PC-9 (cell line): Measurements from ENCODE around the gene CEP68.

Experiments used
- EZH2 ChIP-seq: fragments of 200-600 bp; sonication (generic); IDR thresholded peaks from 2 replicates; pipeline ENCODE4 v1.8.0; 2017; ENCODE audit warnings: antibody characterized with exemption, low read depth
- TF ChIP-seq, protein P1 (sequence below): fragments of 200-600 bp; sonication (generic); conservative IDR thresholded peaks from 2 replicates; pipeline ENCODE4 v1.6.1; 2017; ENCODE audit warnings: mixed run types, antibody characterized with exemption, mild to moderate bottlenecking, moderate library complexity

DNA sequence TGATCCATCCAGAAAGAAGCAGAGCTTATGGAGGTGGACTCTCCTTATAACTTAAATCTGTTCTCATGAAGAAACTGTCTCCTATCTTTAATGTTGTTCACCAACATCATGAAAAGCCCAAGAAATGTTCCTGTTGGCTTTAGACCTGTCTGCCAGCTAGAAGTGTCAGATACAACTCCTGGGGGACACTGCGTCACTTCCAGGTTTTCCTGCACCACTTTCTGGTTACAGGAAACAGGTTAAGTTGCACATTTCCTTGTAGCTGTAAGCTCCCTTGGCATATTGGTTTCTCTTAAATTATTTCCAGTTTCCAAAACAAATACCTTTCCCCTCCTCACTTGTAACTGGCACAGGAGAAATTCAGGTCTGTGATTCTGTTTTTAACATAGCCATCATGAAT lies 2.9 kb downstream of the CEP68 start:
- TF ChIP-seq, protein P1, sequence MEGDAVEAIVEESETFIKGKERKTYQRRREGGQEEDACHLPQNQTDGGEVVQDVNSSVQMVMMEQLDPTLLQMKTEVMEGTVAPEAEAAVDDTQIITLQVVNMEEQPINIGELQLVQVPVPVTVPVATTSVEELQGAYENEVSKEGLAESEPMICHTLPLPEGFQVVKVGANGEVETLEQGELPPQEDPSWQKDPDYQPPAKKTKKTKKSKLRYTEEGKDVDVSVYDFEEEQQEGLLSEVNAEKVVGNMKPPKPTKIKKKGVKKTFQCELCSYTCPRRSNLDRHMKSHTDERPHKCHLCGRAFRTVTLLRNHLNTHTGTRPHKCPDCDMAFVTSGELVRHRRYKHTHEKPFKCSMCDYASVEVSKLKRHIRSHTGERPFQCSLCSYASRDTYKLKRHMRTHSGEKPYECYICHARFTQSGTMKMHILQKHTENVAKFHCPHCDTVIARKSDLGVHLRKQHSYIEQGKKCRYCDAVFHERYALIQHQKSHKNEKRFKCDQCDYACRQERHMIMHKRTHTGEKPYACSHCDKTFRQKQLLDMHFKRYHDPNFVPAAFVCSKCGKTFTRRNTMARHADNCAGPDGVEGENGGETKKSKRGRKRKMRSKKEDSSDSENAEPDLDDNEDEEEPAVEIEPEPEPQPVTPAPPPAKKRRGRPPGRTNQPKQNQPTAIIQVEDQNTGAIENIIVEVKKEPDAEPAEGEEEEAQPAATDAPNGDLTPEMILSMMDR = no peak
- no peak for TF ChIP-seq EZH2
